HS-27A (cell line): ENCODE results near the gene CLIC4.
"Not testable (repeated sequence)": the region's sequence is repeated elsewhere in the genome, so short reads cannot be mapped to it uniquely, and the experiment has no call there.

Experiments used
- DNase-seq: peaks from one replicate; pipeline ENCODE4 v3.0.0-alpha.2; 2012; ENCODE audit warnings: low read depth, missing footprints

Gene CLIC4

DNA sequence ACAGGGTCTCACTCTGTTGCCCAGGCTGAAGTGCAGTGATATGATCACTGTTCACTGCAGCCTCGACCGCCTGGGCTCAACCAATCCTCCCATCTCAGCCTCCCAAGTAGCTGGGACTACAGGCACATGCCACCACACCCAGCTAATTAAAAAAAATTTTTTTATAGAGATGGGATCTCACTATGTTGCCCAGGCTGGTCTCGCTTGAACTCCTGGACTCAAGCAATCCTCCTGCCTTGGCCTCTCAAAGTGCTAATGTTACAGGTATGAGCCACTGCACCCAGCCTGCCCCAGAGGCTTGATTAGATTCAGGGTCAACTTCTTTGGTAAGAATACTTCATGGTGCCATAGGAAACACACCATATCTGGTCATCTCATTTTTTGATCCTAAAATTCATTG is 66.2 kb downstream of the CLIC4 start:
- not testable (repeated sequence) for DNase-seq

DNA sequence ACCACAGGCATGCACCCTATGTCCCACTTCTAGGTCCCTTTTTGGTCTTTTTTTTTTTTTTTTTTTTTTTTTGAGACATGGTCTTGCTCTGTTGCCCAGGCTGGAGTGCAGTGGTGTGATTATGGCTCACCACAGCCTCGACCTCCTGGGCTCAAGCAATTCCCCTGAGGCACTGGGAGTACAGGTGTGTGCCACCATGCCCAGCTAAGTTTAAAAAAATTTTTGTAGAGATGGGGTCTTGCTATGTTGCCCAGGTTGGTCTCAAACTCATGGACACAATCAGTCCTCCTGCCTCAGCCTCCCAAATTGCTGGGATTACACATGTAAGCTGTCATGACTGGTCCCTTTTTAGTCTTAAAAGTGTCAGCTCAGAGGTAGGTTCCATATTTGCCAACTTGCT is 75.0 kb downstream of the CLIC4 start:
- not testable (repeated sequence) for DNase-seq

DNA sequence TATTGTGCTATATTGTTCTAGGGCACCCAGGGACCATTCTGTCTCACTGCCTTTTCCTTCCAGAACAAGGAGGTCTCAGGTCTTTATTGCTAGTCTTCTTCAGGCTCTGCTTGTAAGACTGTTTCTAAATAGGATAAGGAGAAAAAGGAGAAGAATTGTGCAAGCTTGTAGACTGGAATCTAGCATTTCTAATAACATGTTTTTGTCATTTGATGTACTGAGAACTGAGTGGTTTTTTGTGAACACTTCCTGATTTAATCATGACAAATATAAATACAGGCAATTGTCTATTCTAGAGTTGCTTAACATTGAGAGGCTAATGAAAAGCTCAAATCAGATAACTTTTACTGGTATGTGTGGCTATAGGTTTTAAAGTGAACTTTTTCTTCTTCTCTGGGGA is 77.6 kb downstream of the CLIC4 start:
- DNase-seq: no peak

DNA sequence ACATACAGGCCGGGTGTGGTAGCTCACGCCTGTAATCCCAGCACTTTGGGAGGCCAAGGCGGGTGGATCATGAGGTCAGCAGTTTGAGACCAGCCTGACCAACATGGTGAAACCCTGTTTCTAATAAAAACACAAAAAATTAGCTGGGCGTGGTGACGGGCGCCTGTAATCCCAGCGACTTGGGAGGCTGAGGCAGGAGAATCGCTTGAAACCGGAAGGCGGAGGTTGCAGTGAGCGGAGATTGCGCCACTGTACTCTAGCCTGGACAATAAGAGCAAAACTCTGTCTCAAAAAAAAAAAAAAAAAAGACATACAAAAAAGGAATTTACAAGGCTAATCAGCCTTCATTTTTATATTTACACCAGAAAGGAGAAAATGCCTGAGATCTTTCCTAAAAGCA is 78.2 kb downstream of the CLIC4 start:
- not testable (repeated sequence) for DNase-seq

DNA sequence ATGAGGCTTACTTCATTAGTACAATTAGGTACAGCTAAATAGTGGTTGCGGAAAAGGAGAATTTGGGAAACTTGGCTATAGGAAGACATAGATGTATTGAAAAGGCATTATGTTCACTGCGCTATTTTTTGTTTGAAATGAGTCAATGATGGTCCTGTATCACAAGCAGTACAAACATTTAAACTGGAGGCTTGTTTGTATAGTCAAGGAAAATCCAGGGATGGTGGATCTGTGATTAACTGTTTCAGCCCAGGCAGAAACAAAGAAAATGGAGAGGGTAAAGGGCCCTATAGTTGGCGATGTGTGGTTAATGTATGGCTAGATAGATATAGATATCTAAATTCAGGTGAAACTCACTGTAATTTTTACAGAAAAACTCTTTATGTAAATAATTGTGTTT is 79.9 kb downstream of the CLIC4 start:
- no peak for DNase-seq

DNA sequence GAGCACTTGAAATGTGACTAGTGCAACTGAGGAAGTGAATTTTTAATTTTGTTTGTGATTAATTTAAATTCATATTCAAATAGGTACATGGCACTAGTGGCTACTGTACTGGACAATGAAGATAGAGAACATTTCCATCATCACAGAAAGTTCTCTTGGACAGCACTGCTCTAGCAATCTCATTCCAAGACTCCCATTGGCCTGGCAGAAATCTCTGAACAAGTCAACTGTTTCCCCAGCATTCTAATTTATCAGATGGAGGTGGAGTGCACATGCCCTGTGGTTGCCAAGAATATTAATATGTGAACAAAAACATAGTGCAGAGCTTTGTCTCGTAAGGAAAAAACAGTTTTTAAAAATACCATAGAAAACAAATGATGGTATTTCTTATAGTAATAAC is 81.3 kb downstream of the CLIC4 start:
- DNase-seq: no peak

DNA sequence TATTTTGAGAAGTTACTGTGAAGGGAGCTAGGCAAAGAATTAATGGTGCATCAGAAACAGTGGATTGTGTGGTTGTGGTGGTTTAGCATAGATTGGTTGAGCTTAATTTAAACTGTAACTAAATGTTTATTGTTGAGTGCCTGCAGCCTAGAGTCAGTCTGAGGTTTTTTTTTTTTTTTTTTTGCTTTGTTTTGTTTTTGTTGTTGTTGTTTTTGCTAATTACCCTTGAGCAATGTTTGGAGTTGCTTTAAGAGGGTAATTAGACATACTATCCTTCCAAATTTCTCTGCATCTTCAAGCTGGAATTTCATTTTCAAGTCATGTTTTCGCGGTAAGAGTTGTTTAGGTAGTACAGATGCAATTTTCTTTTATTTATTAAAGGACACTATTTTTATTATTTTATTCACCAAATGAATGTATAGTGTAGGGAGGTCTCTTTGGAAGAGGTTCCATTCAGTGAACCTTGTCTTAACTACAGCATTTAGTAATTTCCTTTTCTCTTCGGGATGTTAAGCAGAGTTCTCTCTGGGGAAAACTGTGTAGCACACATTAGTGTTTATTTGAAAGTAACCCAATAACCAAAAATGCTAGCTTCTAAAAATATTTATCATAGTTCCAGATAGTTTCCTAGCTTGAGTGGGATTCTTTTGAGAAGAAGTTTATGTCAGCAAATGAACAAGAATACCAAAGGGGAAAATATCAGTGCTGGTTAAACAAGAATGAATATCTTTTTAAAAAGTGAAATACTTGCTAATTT is 82.3 kb downstream of the CLIC4 start:
- no peak for DNase-seq

DNA sequence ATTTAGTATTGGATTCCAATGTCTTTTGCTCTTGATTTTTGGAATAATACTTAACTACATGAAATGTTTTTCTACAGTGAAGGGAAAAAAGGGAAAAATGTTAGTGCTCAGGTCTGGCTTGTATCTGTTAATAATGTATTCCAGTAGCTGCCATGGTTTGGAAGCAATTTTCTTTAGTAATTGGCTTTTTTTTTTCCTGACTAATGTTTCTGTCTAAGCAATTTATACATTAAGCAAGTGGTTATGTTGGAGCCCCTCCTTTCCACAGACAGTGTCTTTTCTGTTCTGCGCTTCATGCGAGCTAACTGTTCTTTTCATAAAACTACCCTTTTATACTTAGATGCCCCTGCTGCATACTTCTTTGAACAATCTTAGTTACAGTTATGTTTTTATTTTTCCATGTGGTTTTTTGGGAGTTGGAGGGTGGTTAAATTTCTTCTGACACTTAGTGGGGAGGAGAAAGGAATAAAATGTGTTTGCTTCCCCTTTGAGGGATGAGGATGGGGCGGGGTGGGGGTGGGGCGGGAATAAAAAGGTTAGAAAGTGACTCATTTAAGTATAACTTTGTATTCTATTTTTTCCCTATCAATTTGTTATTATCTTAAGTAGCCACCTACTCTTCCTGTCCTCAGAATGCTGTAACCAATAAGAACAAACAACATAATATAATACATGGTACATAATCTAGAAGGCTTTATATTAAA is 83.1 kb downstream of the CLIC4 start:
- no peak for DNase-seq

DNA sequence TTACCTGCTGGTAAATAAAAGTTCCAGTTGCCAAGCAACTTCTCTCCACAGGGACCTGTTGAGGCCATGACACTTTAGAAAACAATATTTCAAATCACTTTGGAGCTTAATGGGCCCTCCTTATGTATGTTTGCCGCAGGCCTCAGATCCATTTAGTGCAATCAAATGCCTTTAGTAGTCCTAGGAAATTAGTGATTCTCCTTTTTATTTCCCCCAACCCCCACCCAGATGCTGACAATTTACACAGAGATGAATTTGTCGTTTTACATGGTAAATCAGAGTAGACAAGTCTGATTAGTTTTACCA is 83.6 kb downstream of the CLIC4 start:
- DNase-seq: no peak

DNA sequence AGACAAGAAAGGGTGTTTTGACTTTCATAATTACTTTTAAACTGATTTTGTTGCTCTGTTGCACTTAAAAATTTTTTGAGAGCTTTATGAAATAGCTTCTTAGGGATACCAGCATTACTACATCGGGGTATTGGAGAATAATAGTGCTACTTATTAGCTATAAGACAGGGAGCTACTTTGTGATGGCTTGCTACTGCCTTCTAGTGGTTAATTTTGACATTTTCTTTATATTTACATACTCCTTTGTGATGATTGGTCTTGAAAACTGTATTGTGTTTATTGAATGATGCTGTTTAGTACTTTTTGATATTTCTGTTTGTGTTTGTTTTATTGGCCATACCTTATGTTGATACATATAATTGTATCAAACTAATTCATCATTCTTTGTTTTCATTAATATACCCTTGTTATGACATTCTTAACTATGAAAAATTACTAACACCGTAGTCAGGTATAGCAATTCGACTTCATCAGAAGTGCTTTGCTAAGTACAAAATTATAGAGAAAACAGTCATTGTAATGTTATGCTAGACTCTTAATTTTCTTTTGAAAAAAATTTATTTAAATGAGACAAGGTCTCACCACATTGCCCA is 85.5 kb downstream of the CLIC4 start:
- DNase-seq: peak; percentile 52

DNA sequence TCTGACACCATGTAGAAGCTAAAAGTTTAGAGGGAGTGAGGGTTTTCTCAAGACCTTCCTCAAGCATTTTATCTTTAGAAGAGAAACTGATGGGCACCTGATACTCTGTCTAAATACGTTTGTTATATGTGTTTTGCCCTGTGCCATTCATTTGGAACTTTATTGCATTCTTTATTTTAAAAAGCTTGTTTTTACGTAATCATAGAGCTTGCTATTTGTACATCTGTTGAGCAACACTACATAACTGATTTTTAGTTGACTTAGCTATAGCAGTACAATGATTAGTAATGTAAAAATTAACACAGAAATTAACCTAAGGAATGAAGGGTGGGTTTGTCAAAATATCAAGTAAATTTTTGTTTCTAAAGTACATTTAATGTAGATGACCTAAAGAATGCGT is 96.3 kb downstream of the CLIC4 start:
- DNase-seq: no peak

DNA sequence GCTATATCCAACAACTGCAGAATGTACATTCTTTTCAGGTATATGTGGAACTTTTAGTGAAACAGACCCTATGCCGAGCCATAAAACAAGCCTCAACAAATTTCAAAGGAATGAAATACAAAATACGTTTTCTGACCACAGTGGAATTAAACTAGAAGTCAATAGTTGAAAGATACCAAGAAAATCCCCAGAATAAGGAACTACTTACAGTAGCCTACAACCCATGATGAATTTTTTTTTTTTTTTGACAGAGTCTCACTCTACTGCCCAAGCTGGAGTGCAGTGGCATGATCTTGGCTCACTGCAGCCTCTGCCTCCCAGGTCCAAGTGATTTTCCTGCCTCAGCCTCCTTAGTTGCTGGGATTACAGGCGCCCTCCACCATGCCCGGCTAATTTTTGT is 101.4 kb downstream of the CLIC4 start:
- DNase-seq: no peak

DNA sequence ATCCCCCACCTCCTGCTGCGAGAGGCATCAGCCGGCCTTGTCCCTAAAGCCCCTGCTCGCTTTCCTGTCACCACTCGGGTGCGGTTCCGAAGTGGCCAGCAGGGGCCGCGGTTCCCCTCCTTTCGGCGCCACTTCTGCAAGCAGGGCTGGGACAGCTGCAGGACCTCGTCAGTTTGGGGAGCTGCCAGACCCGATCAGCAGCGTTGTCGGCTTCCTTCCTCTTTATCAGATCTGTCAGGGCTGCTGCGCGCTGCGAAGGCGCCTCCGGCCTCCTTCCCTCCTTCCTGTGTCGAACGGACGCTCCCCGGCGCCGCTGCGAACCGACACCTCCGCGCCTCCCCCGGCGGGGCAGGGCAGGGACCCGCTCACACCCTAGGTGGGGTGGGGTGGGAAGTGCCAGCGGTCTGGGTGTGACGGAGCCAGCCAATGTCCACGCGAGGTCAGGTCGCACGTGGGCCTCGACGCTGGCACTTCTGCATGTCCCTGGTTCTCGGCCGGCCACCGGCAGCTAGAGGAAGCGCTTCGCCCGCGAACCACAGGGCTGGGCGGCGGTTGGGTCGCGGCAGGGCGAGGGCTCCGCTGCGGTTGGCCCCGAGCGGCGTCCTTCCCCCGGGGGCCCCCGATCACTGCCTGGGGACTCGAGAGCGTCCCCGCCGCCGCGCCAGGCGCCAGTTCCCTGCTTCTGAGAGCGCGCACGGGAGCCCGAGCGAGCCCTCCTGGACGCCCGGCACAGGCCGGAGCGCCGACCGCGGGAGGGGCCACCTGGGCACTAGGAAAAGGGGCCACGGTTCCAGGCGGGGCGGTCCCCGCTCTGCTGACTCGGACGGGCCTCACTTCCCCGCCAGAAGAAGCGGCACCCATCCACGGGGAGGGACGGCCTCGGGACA is 103.0 kb downstream of the CLIC4 start:
- DNase-seq: no peak

DNA sequence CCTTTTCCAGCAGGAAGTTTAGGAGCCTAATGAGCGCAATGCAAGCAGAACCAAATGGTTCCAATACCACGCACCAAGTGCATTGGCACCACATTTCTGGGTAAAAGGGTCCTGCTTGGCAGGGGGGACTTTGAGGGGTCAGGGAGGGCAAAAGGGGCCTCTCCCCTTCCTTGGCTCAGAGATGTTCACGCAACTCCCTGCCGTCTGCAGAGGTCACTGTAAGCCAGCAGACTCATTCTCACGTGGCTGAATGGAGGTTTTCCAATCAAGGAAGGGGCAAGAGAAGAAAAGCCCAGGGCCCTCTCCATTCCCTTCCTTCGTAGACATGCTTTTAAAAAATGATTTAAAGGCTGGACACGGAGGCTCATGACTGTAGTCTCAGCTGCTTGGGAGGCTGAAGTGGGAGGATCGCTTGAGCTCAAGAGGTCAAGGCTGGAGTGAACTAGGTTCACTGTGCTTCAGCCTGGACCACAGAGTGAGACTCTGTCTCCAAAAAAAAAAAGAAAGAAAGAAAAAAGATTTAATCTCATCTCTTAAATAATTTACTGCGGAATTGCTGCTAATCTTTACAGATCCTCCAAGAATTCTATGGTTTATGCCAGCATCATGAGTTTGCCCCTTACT is 104.5 kb downstream of the CLIC4 start:
- DNase-seq: no peak

DNA sequence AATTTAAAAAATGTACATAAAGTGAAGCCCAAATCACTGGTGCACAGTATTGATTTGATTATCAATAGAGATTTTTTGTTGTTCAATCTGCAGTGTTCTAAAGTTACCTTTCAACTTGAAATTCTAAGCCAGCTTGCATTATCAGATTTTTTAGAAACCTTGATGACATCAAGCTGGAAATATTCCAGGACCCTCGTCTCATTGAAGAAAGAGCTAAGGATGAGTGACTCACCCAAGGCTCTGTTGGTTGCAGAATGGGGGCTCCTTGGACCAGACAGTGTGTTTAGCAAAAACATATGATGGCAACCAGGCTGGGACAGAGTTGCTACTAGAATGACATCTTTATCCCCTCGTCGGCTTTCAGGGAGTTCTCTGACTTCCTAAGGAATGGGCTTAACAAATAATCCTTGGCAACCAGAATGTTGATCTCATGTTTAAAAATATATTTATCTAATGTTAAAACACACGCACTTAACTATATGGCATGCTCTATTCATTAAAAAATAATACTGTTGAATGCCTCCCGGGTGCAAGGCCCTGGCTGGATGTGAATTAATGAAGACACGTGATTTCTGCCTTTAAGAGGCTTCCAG is 105.2 kb downstream of the CLIC4 start:
- no peak for DNase-seq

DNA sequence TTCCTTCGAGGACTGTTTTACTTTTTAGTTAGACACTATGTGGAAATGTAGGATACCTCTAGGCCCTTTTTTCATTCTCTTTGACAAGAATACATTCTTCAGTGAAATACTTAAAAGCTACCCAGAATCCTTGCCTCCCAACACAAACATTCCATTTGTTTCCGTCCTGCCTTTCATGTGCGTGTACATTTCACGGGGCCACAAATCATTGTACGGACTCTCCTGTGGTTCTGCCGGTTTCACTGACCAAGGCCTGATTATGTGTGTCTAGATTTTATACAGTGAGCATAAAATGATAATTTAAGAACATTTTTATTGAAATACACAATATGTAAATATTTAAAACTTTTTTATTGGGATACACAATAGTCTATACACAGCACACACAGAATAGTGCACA is 108.4 kb downstream of the CLIC4 start:
- DNase-seq: no peak

DNA sequence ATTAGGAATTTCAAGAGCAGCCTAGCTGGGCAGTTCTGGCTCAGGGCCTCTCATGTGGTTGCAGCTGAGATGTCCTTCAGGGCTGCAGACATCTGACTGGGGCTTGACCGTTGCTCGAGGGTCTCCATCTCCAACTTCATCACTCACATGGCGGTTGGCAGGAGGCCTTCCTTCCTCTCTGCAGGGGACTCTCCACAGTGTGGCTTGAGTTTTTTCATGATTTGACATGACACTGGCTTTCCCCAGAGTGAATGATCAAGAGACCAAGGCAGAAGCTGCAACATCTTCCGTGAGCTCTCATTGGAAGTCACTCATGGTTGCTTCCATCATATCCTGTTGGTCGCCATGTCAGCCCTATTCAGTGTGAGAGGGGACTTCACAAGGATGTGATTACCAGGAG is 110.2 kb downstream of the CLIC4 start:
- no peak for DNase-seq

DNA sequence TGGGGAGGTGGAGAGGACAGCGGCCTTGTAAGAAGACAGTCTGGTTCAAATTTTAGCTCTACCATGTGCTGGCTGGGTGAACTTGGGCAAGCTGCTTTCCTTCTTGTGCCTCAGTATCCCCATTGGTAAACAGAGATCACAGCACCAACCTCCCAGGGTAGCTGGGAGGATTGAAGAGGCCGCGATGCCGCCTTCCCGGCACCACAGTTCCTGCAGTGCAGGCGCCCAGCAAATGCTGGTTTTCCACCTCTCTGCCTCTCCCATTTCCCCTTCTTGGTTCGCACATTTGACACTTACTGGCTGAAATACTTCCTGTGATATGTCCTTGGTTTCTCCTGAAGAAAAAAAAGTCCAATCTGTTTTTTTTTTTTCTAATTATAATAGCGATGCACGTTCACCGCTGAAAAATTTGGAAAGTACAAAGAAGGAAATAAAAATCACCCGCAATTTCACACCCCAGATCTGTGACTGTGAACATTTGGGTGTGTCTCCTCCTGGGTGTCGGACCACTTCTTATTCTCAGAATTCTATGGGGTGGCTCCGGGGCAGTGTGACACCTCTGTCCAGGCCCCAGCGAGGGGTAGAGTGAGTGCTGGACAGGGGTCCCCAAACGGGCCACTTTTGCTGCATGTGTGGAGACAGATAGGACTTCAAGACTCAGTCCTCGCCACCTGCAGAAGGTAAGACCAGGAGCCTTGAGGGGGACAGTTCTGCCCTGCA is 111.7 kb downstream of the CLIC4 start:
- no peak for DNase-seq

DNA sequence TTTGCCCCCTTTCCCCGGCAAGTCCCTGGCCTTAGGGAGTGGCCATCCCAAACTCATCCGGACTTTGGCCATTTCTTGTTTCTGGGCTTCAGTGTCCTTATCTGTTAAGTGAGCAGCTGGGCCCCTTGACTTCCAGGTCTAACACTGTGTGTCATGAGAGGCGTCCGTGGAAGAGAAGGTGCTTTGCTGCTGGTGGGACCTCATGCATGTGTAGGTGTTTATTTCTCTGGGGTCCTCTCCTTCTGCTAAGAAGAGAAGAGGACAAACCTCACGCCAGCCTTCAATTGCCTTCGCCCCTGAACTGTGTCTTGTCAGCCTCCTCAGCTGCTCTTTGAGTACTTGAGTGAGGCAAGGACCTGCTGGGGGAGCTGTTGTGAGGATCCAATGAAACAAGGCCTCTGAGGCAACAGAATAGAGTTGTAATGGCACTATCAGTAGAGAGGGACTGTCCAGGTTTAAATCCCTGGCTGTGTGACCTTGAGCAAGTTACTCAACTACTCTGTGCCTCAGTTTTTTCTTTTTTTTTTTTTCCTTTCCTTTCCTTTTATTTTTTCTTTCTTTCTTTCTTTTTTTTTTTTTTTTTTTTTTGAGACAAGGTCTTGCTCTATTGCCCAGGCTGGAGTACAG is 112.4 kb downstream of the CLIC4 start:
- DNase-seq: no peak

DNA sequence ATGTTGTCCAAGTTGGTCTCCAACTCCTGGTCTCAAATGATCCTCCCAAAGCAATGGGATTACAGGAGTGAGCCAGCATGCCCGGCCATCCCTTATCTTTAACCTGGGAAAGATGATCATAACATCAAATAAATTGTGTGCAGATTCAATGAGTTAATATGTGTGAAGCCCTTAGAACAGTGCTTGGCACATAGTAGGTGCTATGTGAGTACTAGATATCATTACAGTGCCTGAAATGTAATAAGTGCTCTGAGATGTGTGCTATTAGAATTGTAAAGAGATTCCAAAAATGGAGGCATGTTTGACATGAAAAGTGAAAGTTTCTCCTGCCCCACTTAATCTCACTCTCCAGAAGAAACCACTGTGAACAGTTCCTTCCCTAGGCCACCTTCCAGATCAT is 113.0 kb downstream of the CLIC4 start:
- no peak for DNase-seq
